HEK293 (cell line): ENCODE data around the gene C17orf50.

Experiments
- CTCF ChIA-PET: fragments of 350-600 bp; formaldehyde crosslinking; extraction: SDS; loops from one replicate; lab custom pipeline; 2021; ENCODE audit warnings: antibody characterized with exemption; lab: Yijun Ruan, JAX
- POLR2A ChIA-PET: fragments of 300-600 bp; formaldehyde crosslinking; extraction: SDS; loops from one replicate; lab custom pipeline; 2020; ENCODE audit warnings: antibody characterized with exemption, inconsistent platforms; lab: Yijun Ruan, JAX
- H3K27ac ChIP-seq: fragments of 200-500 bp; sonication (Bioruptor generic); 2 replicates; pipeline ENCODE4 v1.5.1; 2014; ENCODE audit warnings: low read depth, low read length, control low read depth, inconsistent platforms; ENCODE audit errors: extremely low read depth
- H3K36me3 ChIP-seq, 2 experiments: fragments of 200-500 bp in 1 of 2; sonication (Bioruptor generic) in 1 of 2; 1 replicate in 1 of 2; 2 replicates in 1 of 2; pipeline ENCODE4 v1.5.1; 2014 to 2017; ENCODE audit warnings: inconsistent platforms in 2 of 2, low read length in 2 of 2; ENCODE audit not compliant: control insufficient read depth in 2 of 2, insufficient read depth in 1 of 2
- H3K4me1 ChIP-seq: fragments of 200-500 bp; sonication (Bioruptor generic); 2 replicates; pipeline ENCODE4 v1.5.1; 2014; ENCODE audit warnings: mild to moderate bottlenecking, low read length, inconsistent platforms; ENCODE audit not compliant: control insufficient read depth, insufficient read depth
- H3K4me3 ChIP-seq: 2 replicates; pipeline ENCODE4 v1.5.1; 2011; ENCODE audit warnings: low read depth, mild to moderate bottlenecking, control low read depth, low read length, moderate library complexity
- H3K9me3 ChIP-seq: fragments of 200-500 bp; sonication (Bioruptor generic); 2 replicates; pipeline ENCODE4 v1.5.1; 2014; ENCODE audit warnings: low read depth, low read length, inconsistent platforms; ENCODE audit not compliant: control insufficient read depth, insufficient read depth
- ATF2 ChIP-seq: fragments of 450-650 bp; formaldehyde crosslinking; IDR thresholded peaks from 2 replicates; pipeline ENCODE4 v1.5.1; 2016; ENCODE audit warnings: missing biosample characterization, missing genetic modification characterization, low read depth
- ELK4 ChIP-seq: IDR thresholded peaks from 2 replicates; pipeline ENCODE4 v1.6.1; 2011; ENCODE audit warnings: mild to moderate bottlenecking, low read depth, low read length, borderline replicate concordance
- GLI4 ChIP-seq: fragments of 450-650 bp; formaldehyde crosslinking; IDR thresholded peaks from 2 replicates; pipeline ENCODE4 v1.5.1; 2016; ENCODE audit warnings: missing biosample characterization, missing genetic modification characterization
- GLIS2 ChIP-seq: fragments of 450-650 bp; formaldehyde crosslinking; IDR thresholded peaks from 2 replicates; pipeline ENCODE4 v1.5.1; 2016; ENCODE audit warnings: missing biosample characterization, missing genetic modification characterization
- HOXC10 ChIP-seq: sonication (generic); formaldehyde crosslinking; IDR thresholded peaks from 2 replicates; pipeline ENCODE4 v1.8.1; 2023; ENCODE audit warnings: mild to moderate bottlenecking, missing genetic modification reagents
- IKZF3 ChIP-seq: fragments of 450-650 bp; IDR thresholded peaks from 2 replicates; pipeline ENCODE4 v1.5.0; 2018; ENCODE audit warnings: missing biosample characterization, mild to moderate bottlenecking, missing genetic modification characterization, moderate library complexity
- KLF1 ChIP-seq: fragments of 450-650 bp; formaldehyde crosslinking; IDR thresholded peaks from 2 replicates; pipeline ENCODE4 v1.5.1; 2016; ENCODE audit warnings: missing biosample characterization, missing genetic modification characterization
- KLF9 ChIP-seq: fragments of 450-650 bp; formaldehyde crosslinking; IDR thresholded peaks from 2 replicates; pipeline ENCODE4 v1.5.1; 2016; ENCODE audit warnings: missing biosample characterization, missing genetic modification characterization, low read depth
- MZF1 ChIP-seq: fragments of 450-650 bp; formaldehyde crosslinking; IDR thresholded peaks from 2 replicates; pipeline ENCODE4 v1.5.1; 2017; ENCODE audit warnings: missing biosample characterization, missing genetic modification characterization, borderline replicate concordance
- PRDM1 ChIP-seq: fragments of 450-650 bp; formaldehyde crosslinking; IDR thresholded peaks from 2 replicates; pipeline ENCODE4; 2016; ENCODE audit warnings: missing biosample characterization, missing genetic modification characterization
- PRDM6 ChIP-seq: fragments of 450-650 bp; formaldehyde crosslinking; IDR thresholded peaks from 2 replicates; pipeline ENCODE4 v1.5.1; 2017; ENCODE audit warnings: missing biosample characterization, missing genetic modification characterization
- SETDB1 ChIP-seq: IDR thresholded peaks from one replicate; pipeline ENCODE4 v1.6.1; 2017; ENCODE audit warnings: mild to moderate bottlenecking, low read length, moderate library complexity, mixed read lengths; ENCODE audit not compliant: insufficient read length
- SP3 ChIP-seq: fragments of 450-650 bp; formaldehyde crosslinking; IDR thresholded peaks from 2 replicates; pipeline ENCODE4 v1.5.1; 2016; ENCODE audit warnings: missing biosample characterization, missing genetic modification characterization
- WT1 ChIP-seq: fragments of 450-650 bp; formaldehyde crosslinking; IDR thresholded peaks from 2 replicates; pipeline ENCODE4 v1.5.1; 2016; ENCODE audit warnings: missing biosample characterization, missing genetic modification characterization
- YY2 ChIP-seq: fragments of 450-650 bp; formaldehyde crosslinking; IDR thresholded peaks from 2 replicates; pipeline ENCODE4 v1.5.1; 2016; ENCODE audit warnings: missing biosample characterization, missing genetic modification characterization
- ZBTB26 ChIP-seq: fragments of 450-650 bp; formaldehyde crosslinking; optimal IDR thresholded peaks from 2 replicates; pipeline ENCODE3; 2016; ENCODE audit warnings: missing biosample characterization, mild to moderate bottlenecking, missing genetic modification characterization
- ZFP3 ChIP-seq: fragments of 450-650 bp; formaldehyde crosslinking; IDR thresholded peaks from 2 replicates; pipeline ENCODE4 v1.5.1; 2016; ENCODE audit warnings: low read depth, missing biosample characterization, missing genetic modification characterization
- ZNF140 ChIP-seq: fragments of 450-650 bp; formaldehyde crosslinking; IDR thresholded peaks from 2 replicates; pipeline ENCODE4 v1.5.1; 2016; ENCODE audit warnings: missing biosample characterization, missing genetic modification characterization
- ZNF175 ChIP-seq: fragments of 450-650 bp; formaldehyde crosslinking; IDR thresholded peaks from 2 replicates; pipeline ENCODE4 v1.5.1; 2016; ENCODE audit warnings: missing biosample characterization, missing genetic modification characterization
- ZNF184 ChIP-seq: fragments of 450-650 bp; IDR thresholded peaks from 2 replicates; pipeline ENCODE4 v1.5.1; 2018; ENCODE audit warnings: missing biosample characterization, mild to moderate bottlenecking, missing genetic modification characterization
- ZNF202 ChIP-seq: fragments of 450-650 bp; formaldehyde crosslinking; IDR thresholded peaks from 2 replicates; pipeline ENCODE4 v1.5.1; 2016; ENCODE audit warnings: missing biosample characterization, missing genetic modification characterization, borderline replicate concordance
- ZNF354C ChIP-seq: fragments of 450-650 bp; formaldehyde crosslinking; IDR thresholded peaks from 2 replicates; pipeline ENCODE4 v1.5.1; 2016; ENCODE audit warnings: missing biosample characterization, missing genetic modification characterization, low read depth, borderline replicate concordance
- ZNF404 ChIP-seq: fragments of 450-650 bp; formaldehyde crosslinking; IDR thresholded peaks from 2 replicates; pipeline ENCODE4 v1.5.1; 2017; ENCODE audit warnings: missing biosample characterization, missing genetic modification characterization
- ZNF423 ChIP-seq: fragments of 450-650 bp; formaldehyde crosslinking; IDR thresholded peaks from 2 replicates; pipeline ENCODE4 v1.5.1; 2016; ENCODE audit warnings: missing biosample characterization, missing genetic modification characterization
- ZNF549 ChIP-seq: fragments of 450-650 bp; IDR thresholded peaks from 2 replicates; pipeline ENCODE4 v1.5.1; 2018; ENCODE audit warnings: missing biosample characterization, missing genetic modification characterization, mild to moderate bottlenecking, inconsistent platforms, moderate library complexity
- ZNF623 ChIP-seq: fragments of 450-650 bp; formaldehyde crosslinking; IDR thresholded peaks from 2 replicates; pipeline ENCODE4 v1.5.1; 2016; ENCODE audit warnings: missing biosample characterization, missing genetic modification characterization
- ZNF629 ChIP-seq: fragments of 450-650 bp; formaldehyde crosslinking; IDR thresholded peaks from 2 replicates; pipeline ENCODE4 v1.5.1; 2017; ENCODE audit warnings: missing biosample characterization, missing genetic modification characterization
- ZNF639 ChIP-seq: fragments of 450-650 bp; formaldehyde crosslinking; IDR thresholded peaks from 2 replicates; pipeline ENCODE4 v1.5.1; 2016; ENCODE audit warnings: missing biosample characterization, missing genetic modification characterization
- ZNF654 ChIP-seq: fragments of 450-650 bp; formaldehyde crosslinking; IDR thresholded peaks from 2 replicates; pipeline ENCODE4 v1.5.1; 2016; ENCODE audit warnings: low read depth, missing biosample characterization, missing genetic modification characterization
- ZNF777 ChIP-seq: fragments of 450-650 bp; formaldehyde crosslinking; IDR thresholded peaks from 2 replicates; pipeline ENCODE4 v1.5.1; 2017; ENCODE audit warnings: missing biosample characterization, missing genetic modification characterization, borderline replicate concordance
- ZSCAN30 ChIP-seq: fragments of 450-650 bp; IDR thresholded peaks from 2 replicates; pipeline ENCODE4 v1.5.1; 2018; ENCODE audit warnings: missing biosample characterization, mild to moderate bottlenecking, missing genetic modification characterization, moderate library complexity
- ZSCAN4 ChIP-seq: fragments of 450-650 bp; formaldehyde crosslinking; IDR thresholded peaks from 2 replicates; pipeline ENCODE4 v1.5.1; 2017; ENCODE audit warnings: missing biosample characterization, missing genetic modification characterization

C17orf50 gene

GRCh38 chr17:35763767-35764122 is 3.1 kb downstream of the C17orf50 start:
- CTCF ChIA-PET = interaction anchor here (0.6 to 6.2 kb wide), 71 partner anchors 8 to 1182 kb away, joined by 3 to 118 read pairs (median 5); partner anchors contain the start of genes AP2B1, GAS2L2, LIG3 and MMP28
- H3K36me3 ChIP-seq = no peaks in the 10 kb centered on the region
- peak overlapping the region; percentile 9 for H3K4me3 ChIP-seq
- no peaks in the 10 kb centered on the region for H3K9me3 ChIP-seq
- H3K4me1 ChIP-seq = no peaks in the 10 kb centered on the region; the same call in 1 of the 2 replicates
- no peak overlapping the region for H3K27ac ChIP-seq
- POLR2A ChIA-PET = interaction anchor here (0.7 to 2.5 kb wide), 13 partner anchors 18 to 185 kb away, joined by 3 to 85 read pairs (median 7); partner anchors contain the start of genes MMP28, PEX12, RASL10B and RDM1
- TF ChIP-seq ZNF140 (tag by site-specific recombination) (peak; percentile 92), ZNF354C (tag by site-specific recombination) (peak; percentile 80; the same call in 1 of the 2 replicates), IKZF3 (no peak), MZF1 (no peak; the same call in 1 of the 2 replicates), WT1 (no peak), PRDM6 (tag by site-specific recombination) (no peak), KLF1 (tag by site-specific recombination) (no peak), ZNF777 (tag by site-specific recombination) (no peak), ZSCAN30 (tag by site-specific recombination) (no peak), ATF2 (no peak), ZNF654 (no peak), KLF9 (tag by site-specific recombination) (no peak), ZNF629 (tag by site-specific recombination) (peak; percentile 52; the same call in 1 of the 2 replicates), ZNF423 (no peak), ZNF202 (peak; percentile 96), ZNF549 (tag by site-specific recombination) (no peak), ZBTB26 (tag by site-specific recombination) (no peak), ZNF184 (tag by site-specific recombination) (no peak), PRDM1 (tag by site-specific recombination) (no peak), ZNF639 (0 out of 2 replicates have a peak, but pooled peaks have one; percentile 65), ELK4 (no peak), SETDB1 (no peak), SP3 (tag by site-specific recombination) (no peak), ZNF623 (tag by site-specific recombination) (peak; percentile 90), GLI4 (tag by site-specific recombination) (no peak), ZSCAN4 (tag by site-specific recombination) (no peak), ZNF175 (no peak), ZNF404 (tag by site-specific recombination) (peak; percentile 97), YY2 (tag by site-specific recombination) (no peak), GLIS2 (tag by site-specific recombination) (no peak), ZFP3 (no peak), HOXC10 (no peak)
